Raji (cell line): ENCODE results near the gene SETD1B.

Experiments
- POLR2A ChIP-seq: IDR thresholded peaks from 2 replicates; pipeline ENCODE4 v1.6.1; 2011; ENCODE audit warnings: low read depth, low read length, control low read depth; ENCODE audit not compliant: insufficient read depth

Gene SETD1B

DNA sequence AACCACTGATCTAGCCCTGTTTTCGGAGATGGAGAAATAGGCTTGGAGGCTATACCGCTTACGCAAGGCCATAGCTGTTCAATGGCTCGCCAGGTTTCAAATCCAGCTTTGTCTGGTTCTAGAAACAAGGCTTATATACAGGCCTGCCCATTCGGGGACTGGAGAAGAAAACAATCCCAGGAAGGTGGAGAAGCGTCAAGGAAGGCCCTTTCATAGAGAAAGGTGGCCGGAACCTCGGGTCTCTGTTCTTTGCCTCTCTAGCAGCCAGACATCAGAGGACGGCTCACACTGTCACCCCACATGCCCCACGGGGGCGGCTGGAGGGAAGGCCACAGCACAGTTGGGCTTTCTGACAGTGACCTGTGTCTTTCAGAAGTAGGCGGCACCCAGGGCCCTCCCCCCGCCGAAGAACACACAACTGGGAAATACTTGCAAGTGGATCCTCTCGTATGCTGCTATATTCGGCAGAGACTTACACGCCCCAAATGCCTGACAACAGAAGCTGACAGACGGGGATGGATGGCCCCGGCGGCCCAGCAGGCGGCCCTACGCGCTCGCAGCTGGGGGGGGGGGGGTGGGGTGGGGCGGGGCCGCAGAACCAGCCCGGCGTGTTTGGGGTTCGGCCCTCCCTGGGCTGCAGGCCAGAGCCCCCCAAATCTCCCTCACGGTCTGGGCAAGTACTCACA, 4.5 kb upstream of the SETD1B start:
- no peak for TF ChIP-seq POLR2A

DNA sequence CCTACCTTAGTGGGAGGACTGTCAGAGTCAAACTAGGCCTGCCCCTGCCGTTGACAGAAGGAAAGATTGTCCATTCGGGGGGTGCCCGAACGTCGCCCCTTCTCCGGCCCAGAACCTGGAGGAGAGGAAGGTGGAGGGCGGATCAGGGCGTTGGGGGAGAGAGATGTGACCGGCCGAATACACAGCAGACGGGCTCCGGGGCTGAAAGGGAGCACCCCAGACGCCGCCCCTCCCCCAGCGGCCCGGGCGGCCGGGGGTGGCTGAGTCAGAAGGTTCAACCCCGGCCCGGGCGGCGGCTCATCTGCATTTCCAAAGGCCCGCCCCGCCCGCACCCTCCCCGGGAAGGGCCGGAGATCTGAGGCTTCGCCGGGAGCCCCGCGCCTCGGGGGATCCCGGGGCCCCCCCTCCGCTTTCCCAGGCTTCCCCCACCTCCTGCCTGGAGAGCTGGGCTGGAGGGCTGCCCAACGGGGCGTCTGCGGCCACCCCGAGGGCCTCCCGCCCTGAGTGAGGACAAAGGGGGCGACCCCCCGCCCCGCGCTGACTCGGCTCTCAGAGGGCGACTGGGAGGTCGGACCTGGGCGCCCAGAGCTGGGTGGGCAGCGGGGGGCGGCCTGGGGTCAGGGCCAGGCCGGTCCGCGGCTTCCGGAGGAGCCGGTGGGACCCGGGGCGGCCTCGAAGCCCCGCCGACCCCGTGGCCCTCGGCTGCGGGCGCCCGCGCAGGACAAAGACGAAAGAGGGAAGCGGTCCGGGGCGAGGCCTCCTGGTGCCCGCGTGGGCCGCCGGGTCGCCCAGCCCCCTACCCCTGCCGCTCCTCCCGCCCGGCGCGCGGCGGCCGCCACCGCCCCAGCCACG, 3.7 kb upstream of the SETD1B start:
- TF ChIP-seq POLR2A, result no peak; the same call in 1 of the 2 replicates

DNA sequence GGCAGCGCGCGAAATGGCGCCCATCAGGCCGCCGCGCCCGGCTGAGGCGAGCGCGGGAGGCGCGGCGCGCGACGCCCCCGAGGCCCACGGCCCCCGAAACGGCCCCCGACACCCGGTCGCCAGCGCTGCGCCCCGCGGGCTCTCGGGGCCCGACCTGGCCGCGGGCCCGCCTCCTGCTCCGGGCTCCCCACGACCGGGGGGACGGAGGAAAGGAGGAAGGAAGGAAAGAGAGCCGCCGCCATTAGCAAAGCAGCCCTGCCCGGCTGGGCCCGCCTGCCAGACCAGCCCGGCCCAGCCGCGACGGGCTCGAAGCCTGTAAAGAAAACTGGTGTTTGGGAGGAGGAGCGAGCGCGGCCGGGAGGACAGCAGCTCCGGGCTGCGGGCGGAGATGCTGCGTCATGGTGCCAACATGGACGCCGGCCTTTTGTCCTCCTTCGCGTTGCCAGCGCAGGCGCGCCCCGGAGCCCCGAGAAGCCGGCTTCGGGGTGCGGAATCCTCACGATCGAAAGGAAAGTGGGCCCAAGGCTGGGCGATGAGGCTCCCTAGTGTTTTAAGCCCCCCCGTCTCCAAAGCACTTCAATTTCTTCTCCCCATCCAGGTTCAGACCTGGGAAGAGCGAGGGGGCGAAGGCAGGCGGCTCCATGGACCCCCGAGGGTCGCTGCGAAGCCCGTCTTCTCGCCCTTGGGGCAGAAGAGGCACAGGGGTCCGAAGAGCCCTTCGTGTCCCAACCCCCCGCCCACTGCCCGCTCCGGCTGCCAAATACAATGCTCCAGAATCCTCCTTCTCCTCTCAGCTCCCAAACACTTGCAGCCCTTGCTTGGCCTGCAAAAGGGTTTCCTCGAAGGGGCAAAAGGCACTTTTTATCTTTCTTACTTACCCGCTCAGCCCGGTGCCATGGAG, 2.9 kb upstream of the SETD1B start:
- peak; percentile 47 for TF ChIP-seq POLR2A

DNA sequence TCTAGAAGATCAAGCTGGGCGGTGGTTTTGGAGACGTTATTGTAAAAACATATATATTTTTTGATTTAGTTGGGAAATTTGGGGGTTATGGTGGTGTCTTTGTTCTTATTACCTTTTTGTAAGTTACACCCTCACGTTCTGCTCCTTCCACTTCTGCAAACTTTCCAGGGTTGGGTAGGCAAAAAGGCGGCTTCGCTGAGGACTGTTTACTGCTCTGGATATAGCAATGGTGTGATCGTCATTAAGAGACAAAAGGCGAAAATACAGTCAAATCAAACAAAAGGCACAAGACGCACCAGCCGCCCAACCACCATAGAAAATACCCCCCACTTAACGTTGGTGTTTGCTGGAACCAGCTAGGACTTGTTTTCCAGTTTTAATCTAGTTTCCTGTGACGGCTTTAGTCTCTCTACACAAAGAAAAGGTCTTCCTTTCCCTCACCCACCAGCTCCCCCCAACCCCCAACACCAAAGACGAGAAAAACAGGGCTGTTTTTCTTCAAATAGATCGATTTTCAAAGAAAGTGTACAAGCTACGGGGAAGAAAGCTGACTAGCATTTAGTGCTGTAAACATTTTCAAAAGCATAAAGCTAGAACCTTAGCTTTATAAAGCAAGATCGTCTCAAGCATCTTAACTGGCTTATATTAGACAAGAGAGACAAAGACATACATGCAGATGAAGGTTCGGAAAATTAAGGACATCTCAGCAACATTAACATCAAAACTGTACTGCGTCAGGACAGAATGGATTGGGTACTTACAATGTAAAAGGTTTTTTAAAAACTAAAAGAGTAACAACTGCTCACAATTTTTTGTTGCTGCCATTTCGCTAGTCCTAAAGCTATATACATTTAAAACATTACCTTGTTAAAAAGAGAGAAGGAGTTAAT, 2.0 kb upstream of the SETD1B start:
- no peak; the same call in none of the 2 replicates for TF ChIP-seq POLR2A

GRCh38 chr12:121802485-121802842, 1.3 kb upstream of the SETD1B start:
- no peak for TF ChIP-seq POLR2A

GRCh38 chr12:121802843-121803698, 738 bp upstream of the SETD1B start:
- TF ChIP-seq POLR2A, result peak; percentile 75

GRCh38 chr12:121804417-121805111, 755 bp downstream of the SETD1B start:
- TF ChIP-seq POLR2A, result peak; percentile 4; the same call in 1 of the 2 replicates

DNA sequence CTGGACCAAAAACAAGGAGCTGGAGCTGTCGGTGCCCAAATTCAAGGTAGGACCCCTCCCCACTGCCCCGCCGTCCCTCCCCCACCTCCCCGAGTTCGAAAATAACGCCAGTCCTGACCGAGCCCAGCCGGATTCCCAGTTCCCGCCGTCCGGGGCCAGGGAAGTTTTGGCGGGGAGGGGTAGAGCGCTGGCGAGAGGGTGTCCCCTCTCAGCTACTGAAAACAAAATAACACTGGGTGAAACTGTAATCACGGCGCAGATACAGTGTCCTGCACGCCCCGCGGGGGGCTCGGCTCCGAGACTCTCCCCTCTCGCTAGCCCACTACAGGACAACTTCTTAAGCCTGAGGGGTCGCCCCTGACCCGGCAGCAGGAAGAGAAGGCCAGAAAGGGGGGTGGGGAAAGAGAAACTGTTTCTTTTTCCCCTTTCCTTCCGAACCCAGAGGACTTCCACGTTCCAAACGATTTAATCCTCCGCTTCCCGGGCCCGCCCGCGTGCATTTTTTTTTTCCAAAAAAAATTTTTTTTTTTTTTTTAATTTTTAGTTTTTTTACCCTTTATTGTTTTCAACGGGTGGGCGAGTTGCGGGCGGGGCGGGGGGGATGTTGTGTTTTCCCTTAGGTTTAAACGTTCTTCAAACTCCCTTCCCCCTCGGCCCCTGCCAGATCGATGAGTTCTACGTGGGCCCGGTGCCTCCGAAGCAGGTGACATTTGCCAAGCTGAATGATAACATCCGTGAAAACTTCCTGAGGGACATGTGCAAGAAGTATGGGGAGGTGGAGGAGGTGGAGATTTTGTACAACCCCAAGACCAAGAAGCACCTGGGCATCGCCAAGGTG, 1.6 kb downstream of the SETD1B start:
- TF ChIP-seq POLR2A, result no peak

DNA sequence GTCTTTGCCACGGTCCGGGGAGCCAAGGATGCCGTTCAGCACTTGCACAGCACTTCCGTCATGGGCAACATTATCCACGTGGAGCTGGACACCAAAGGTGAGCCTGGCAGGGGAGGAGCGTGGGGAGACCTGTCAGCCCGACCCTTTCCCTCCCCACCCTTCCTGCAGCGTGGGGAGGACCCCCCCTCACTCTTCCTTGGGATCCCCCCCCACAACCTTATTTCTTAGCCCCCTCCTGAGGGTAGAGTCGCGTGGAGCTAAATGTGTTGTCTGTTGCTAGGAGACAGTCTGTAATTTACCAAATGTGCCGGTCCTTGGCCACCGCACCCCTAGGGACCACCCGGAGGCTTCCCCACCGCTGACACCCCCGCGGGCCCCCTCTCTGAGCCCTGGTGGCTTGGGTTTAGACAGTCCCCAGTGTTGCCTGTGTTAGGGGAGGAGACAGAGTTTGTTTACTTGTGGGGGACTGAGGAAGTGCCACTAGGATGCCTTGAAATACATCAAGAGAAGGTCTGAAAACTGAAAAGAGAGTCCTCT, 2.3 kb downstream of the SETD1B start:
- TF ChIP-seq POLR2A, result no peak

GRCh38 chr12:121806546-121807423, 3.0 kb downstream of the SETD1B start:
- no peak for TF ChIP-seq POLR2A
